Vagina (tissue), 2 donors: ENCODE measurements around the gene SCYL1. TPM values are rescaled to one million over a fixed set of nuclear protein-coding genes. Genes with fewer than 3 reads are reported as not detected.
"Not testable (repeated sequence)": the region's sequence is repeated elsewhere in the genome, so short reads cannot be mapped to it uniquely, and the experiment has no call there.

Experiments used
- DNase-seq, 2 donors: peaks; one replicate each; pipeline ENCODE4 v3.0.0-alpha.2; 2017; ENCODE audit errors: extremely low spot score in 2 of 2
- H3K27ac ChIP-seq: fragments of 200-600 bp; sonication (generic); one replicate; pipeline ENCODE4 v1.5.1; 2019
- H3K27me3 ChIP-seq: fragments of 200-600 bp; sonication (generic); one replicate; pipeline ENCODE4 v1.5.1; 2019
- H3K36me3 ChIP-seq, 2 donors: fragments of 200-600 bp; sonication (generic); one replicate each; pipeline ENCODE4 v1.5.1; 2017 to 2019
- H3K4me1 ChIP-seq: fragments of 200-600 bp; sonication (generic); one replicate; pipeline ENCODE4 v1.5.1; 2019
- H3K4me3 ChIP-seq, 2 donors: fragments of 200-600 bp; sonication (generic); 1 replicate in 1 of 2; 2 replicates in 1 of 2; pipeline ENCODE4 v1.5.1; 2016 to 2019
- H3K9me3 ChIP-seq: fragments of 200-600 bp; sonication (generic); one replicate; pipeline ENCODE4 v1.5.1; 2019
- POLR2A ChIP-seq, 2 donors: fragments of 450-650 bp; IDR thresholded peaks; one replicate each; pipeline ENCODE4 v1.6.1; 2017; ENCODE audit warnings: antibody characterized with exemption in 2 of 2, mild to moderate bottlenecking in 2 of 2, moderate library complexity in 2 of 2
- POLR2AphosphoS5 ChIP-seq, 2 donors: sonication (generic); formaldehyde crosslinking; IDR thresholded peaks; one replicate each; pipeline ENCODE4 v1.9.0; 2017; ENCODE audit warnings: antibody characterized with exemption in 2 of 2, mild to moderate bottlenecking in 2 of 2, low read depth in 1 of 2; ENCODE audit not compliant: insufficient read depth in 1 of 2
- intact Hi-C: fragments of 100-400 bp; cut with DNase I; formaldehyde crosslinking; loops from one replicate; pipeline ENCODE4 v1.15.1; 2023
- total RNA-seq: library from RNA; depleted of rRNA; stranded (reverse); fragments of >200 nt; gene quantifications from one replicate; pipeline ENCODE4 v1.2.3, GENCODE V29; 2016
- TF ChIP-seq, protein P1 (sequence below), 3 experiments: fragments of 450-650 bp in 2 of 3; fragments of 200-600 bp in 1 of 3; sonication (generic) in 1 of 3; IDR thresholded peaks; one replicate each; pipeline ENCODE4 v1.5.1; 2017 to 2019; ENCODE audit warnings: antibody characterized with exemption in 3 of 3, mild to moderate bottlenecking in 2 of 3, moderate library complexity in 2 of 3

Gene SCYL1
- total RNA-seq, 1 donor from 2014 or later = 77.3 TPM

DNA sequence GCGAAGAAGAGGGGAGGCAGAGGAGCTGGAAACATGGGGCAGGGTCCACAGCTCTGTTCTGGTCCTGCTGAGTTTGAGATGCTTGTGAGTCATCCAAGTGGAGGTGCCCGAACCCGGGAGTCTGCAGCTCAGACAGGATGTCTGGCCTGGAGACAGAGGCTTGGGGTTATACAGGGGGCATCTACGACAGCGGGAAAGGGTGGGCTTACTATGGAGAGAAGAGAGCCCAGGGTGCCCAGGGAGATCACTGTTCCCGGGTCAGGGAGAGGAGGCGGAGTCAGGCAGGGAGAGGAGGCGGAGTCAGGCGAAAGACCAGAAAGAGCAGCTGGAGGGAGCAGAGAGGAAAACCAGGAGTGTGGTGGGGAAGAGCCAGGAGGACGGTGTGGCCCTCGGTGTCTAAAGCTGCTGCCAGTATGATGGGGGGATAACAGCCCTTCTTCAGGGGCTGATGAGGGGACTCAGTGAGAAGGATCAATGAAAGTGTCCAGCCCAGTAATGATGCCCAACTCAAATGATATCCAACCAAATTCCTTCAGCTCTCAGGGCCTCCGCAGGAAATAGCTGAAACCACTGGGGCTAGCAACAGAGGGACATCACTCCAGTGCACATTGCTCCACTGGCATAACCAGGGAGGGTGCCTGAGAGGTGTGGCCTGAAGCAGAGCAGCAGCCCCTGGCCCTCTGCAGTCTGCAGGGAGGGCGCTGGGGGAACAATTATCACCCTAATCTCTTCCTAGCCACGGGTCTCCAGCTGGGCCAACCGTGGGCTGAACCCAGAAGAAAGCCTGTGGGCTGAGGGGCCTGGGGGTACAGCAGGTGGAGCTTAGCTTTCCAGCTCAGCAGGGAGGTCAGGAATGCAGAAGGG lies 35.9 kb downstream of the SCYL1 start:
- no peak overlapping the region for H3K4me3 ChIP-seq
- TF ChIP-seq POLR2A (IDR thresholded peaks at IDR 0.05) (no peak), POLR2AphosphoS5 (IDR thresholded peaks at IDR 0.05; ENCODE audit: insufficient read depth in 1 of 2, low read depth in 1 of 2) (no peak)
- TF ChIP-seq, protein P1, sequence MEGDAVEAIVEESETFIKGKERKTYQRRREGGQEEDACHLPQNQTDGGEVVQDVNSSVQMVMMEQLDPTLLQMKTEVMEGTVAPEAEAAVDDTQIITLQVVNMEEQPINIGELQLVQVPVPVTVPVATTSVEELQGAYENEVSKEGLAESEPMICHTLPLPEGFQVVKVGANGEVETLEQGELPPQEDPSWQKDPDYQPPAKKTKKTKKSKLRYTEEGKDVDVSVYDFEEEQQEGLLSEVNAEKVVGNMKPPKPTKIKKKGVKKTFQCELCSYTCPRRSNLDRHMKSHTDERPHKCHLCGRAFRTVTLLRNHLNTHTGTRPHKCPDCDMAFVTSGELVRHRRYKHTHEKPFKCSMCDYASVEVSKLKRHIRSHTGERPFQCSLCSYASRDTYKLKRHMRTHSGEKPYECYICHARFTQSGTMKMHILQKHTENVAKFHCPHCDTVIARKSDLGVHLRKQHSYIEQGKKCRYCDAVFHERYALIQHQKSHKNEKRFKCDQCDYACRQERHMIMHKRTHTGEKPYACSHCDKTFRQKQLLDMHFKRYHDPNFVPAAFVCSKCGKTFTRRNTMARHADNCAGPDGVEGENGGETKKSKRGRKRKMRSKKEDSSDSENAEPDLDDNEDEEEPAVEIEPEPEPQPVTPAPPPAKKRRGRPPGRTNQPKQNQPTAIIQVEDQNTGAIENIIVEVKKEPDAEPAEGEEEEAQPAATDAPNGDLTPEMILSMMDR (IDR thresholded peaks at IDR 0.05) = no peak
- peak overlapping the region; percentile 98 for H3K27ac ChIP-seq
- no peaks in the 10 kb centered on the region for H3K27me3 ChIP-seq
- no peaks in the 10 kb centered on the region for H3K9me3 ChIP-seq
- intact Hi-C loops = no loop called here
- peaks cover 48% of the 10 kb centered on the region for H3K4me1 ChIP-seq
- DNase-seq = no peak
- H3K36me3 ChIP-seq = no peaks in the 10 kb centered on the region

DNA sequence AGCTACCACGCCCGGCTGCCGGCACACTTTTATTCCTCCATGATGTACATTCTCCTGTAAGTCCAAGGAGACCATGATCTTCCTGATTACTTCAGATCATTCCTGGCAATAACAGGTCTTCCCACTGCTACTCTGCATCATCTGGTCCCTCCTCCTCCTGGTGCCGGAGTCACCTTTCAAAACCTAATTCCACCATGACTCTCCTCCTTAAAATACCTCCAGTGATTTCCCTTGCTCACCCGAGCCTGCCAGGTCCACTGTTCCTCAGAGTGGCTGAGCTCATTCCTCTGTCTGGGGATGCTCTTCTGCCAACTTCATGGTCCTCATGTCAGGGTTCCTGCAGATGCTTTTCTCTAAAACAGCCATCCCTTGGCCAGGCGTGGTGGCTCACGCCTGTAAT lies 37.1 kb downstream of the SCYL1 start:
- no peaks in the 10 kb centered on the region for H3K27me3 ChIP-seq
- intact Hi-C loops = no loop called here
- DNase-seq = no peak
- H3K4me1 ChIP-seq = peaks cover 46% of the 10 kb centered on the region
- H3K27ac ChIP-seq = no peak overlapping the region
- H3K36me3 ChIP-seq = no peaks in the 10 kb centered on the region
- no peaks in the 10 kb centered on the region for H3K9me3 ChIP-seq
- H3K4me3 ChIP-seq = no peak overlapping the region
- no peak for TF ChIP-seq POLR2AphosphoS5 (IDR thresholded peaks at IDR 0.05; ENCODE audit: insufficient read depth in 1 of 2, low read depth in 1 of 2)
- TF ChIP-seq POLR2A (IDR thresholded peaks at IDR 0.05) = no peak
- TF ChIP-seq, protein P1 (IDR thresholded peaks at IDR 0.05) = no peak

DNA sequence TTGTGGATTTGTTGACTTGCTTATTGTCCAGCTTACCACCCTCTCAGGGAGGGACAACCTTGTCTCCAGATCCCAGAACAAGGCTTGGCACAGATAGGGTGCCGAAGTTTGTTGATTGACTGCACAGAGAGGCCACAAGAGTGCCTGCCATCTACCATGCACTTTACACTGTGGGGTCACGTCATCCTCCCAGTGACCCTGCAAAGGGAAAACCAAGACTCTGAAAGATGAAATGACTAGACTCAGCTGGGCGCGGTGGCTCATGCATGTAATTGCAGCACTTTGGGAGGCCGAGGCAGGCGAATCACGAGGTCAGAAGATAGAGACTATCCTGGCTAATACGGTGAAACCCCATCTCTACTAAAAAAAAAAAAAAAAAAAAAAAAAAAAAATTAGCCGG lies 37.9 kb downstream of the SCYL1 start:
- Histone ChIP-seq H3K4me3 (no peak overlapping the region), H3K27me3 (no peaks in the 10 kb centered on the region), H3K27ac (no peak overlapping the region), H3K36me3 (no peaks in the 10 kb centered on the region), H3K4me1 (peaks cover 48% of the 10 kb centered on the region), H3K9me3 (no peaks in the 10 kb centered on the region)
- intact Hi-C loops = no loop called here
- DNase-seq = no peak
- TF ChIP-seq POLR2AphosphoS5 (IDR thresholded peaks at IDR 0.05; ENCODE audit: insufficient read depth in 1 of 2, low read depth in 1 of 2) = no peak
- no peak for TF ChIP-seq POLR2A (IDR thresholded peaks at IDR 0.05)
- TF ChIP-seq, protein P1 (IDR thresholded peaks at IDR 0.05) = no peak

DNA sequence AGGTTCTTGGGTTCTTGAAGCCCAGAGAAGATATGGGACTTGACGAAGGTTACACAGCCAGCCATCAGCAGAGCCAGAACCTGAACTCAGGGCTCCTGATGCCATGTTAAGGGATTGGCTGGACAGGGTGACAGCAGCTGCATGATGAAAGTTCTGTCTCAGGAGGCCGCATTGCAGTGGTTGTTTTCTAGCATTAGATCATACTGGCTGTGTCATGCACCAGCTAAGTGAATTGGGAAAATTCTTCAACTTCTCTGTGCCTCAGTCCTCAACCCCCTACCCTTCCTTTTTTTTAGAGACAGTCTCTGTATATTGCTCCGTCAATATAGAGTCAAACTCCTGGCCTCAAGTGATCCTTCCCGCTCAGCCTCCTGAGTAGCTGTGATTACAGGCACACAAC lies 38.7 kb downstream of the SCYL1 start:
- no peak for DNase-seq
- peaks cover 53% of the 10 kb centered on the region for H3K4me1 ChIP-seq
- no peak overlapping the region for H3K4me3 ChIP-seq
- no peaks in the 10 kb centered on the region for H3K36me3 ChIP-seq
- H3K9me3 ChIP-seq = no peaks in the 10 kb centered on the region
- intact Hi-C loops = no loop called here
- TF ChIP-seq POLR2AphosphoS5 (IDR thresholded peaks at IDR 0.05; ENCODE audit: insufficient read depth in 1 of 2, low read depth in 1 of 2) = no peak
- TF ChIP-seq, protein P1 (IDR thresholded peaks at IDR 0.05) = no peak
- no peak for TF ChIP-seq POLR2A (IDR thresholded peaks at IDR 0.05)
- no peak overlapping the region for H3K27ac ChIP-seq
- no peaks in the 10 kb centered on the region for H3K27me3 ChIP-seq

DNA sequence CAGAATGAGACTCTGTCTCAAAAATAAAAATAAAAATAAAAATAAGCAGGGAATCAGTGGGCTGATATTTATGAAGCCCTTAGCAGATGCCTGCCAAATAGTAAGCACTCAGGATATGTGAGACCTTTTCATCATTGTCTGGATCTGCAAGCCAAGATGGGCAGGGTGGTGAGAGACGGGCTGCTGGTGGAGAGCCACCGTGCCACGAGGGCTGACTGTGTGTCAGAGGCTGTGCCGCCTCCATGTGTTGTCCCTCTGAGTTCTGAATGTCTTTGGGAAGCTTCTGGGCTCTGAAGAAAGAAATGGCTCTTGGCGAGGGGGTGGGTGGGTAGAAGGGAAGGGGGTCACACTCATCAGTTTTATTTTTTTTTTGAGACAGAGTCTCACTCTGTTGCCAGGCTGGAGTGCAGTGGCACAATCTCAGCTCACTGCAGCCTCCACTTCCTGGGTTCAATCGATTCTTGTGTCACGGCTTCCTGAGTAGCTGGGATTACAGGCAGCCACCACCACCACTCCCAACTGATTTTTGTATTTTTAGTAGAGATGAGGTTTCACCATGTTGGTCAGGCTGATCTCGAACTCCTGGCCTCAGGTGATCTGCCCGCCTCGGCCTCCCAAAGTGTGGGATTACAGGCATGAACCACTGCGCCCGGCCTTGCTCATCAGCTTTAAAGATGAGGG lies 40.1 kb downstream of the SCYL1 start:
- H3K4me3 ChIP-seq, H3K36me3 ChIP-seq, H3K27me3 ChIP-seq, intact Hi-C loops, H3K9me3 ChIP-seq, DNase-seq: not testable (repeated sequence)
- Histone ChIP-seq H3K4me1 (peaks cover 51% of the 10 kb centered on the region), H3K27ac (peak overlapping the region; percentile 18)
